ENCODE data around the gene TXNL1. TPM values are rescaled to one million over a fixed set of nuclear protein-coding genes. Genes with fewer than 3 reads are reported as not detected.
A peak's percentile ranks its signal among the peaks of the same experiment; 100 is the strongest.

TXNL1 gene
- total RNA-seq, 1 donor from 2014 or later = 128 TPM

DNA sequence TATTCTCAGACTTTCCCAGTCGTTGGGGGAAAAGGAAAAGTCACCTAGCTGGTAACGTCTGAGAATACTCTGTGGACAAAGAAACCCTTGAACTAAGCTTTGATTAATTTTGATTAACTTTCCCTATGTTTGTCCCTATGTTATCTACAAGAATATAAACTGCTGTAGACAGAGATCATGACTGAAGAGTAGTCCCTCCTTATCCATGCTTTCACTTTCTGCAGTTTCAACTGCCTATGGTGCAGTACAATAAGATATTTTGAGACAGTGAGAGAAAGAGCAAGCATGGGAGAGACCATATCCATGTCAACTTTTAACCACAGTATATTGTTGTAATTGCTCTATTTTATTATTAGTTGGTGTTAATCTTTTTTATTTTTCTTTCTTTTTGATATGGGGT is 31.8 kb downstream of the TXNL1 start:
- Histone ChIP-seq H3K4me2 (no peak overlapping the region), H3K36me3 (no peaks in the 10 kb centered on the region), H3K4me3 (no peak overlapping the region), H3K79me2 (ENCODE audit: low read depth) (no peaks in the 10 kb centered on the region), H3F3A (ENCODE audit: low read depth) (no peaks in the 10 kb centered on the region), H3K27me3 (no peaks in the 10 kb centered on the region), H3K9ac (no peak overlapping the region), H2AFZ (replicated peaks) (no peak overlapping the region), H4K20me1 (ENCODE audit: low read depth) (no peaks in the 10 kb centered on the region), H3K4me1 (no peaks in the 10 kb centered on the region), H3K9me3 (ENCODE audit: low read depth) (no peaks in the 10 kb centered on the region), H3K27ac (no peak overlapping the region)
- no peak for DNase-seq (ENCODE audit: low spot score)
- H3K27ac Mint-ChIP-seq = no peak overlapping the region
- H3K27me3 Mint-ChIP-seq (ENCODE audit: insufficient read depth, low read depth) = no peaks in the 10 kb centered on the region
- TF ChIP-seq EZH2 (IDR thresholded peaks at IDR 0.05) = no peak
- TF ChIP-seq, protein P1, sequence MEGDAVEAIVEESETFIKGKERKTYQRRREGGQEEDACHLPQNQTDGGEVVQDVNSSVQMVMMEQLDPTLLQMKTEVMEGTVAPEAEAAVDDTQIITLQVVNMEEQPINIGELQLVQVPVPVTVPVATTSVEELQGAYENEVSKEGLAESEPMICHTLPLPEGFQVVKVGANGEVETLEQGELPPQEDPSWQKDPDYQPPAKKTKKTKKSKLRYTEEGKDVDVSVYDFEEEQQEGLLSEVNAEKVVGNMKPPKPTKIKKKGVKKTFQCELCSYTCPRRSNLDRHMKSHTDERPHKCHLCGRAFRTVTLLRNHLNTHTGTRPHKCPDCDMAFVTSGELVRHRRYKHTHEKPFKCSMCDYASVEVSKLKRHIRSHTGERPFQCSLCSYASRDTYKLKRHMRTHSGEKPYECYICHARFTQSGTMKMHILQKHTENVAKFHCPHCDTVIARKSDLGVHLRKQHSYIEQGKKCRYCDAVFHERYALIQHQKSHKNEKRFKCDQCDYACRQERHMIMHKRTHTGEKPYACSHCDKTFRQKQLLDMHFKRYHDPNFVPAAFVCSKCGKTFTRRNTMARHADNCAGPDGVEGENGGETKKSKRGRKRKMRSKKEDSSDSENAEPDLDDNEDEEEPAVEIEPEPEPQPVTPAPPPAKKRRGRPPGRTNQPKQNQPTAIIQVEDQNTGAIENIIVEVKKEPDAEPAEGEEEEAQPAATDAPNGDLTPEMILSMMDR (IDR thresholded peaks at IDR 0.05) = no peak
- TF ChIP-seq EZH2phosphoT487 (IDR thresholded peaks at IDR 0.05) = no peak
- peaks cover 24% of the 10 kb centered on the region for H3K36me3 Mint-ChIP-seq
- H3K9me3 Mint-ChIP-seq = no peaks in the 10 kb centered on the region
- H3K4me1 Mint-ChIP-seq = no peaks in the 10 kb centered on the region
- H3K4me3 Mint-ChIP-seq = no peak overlapping the region

DNA sequence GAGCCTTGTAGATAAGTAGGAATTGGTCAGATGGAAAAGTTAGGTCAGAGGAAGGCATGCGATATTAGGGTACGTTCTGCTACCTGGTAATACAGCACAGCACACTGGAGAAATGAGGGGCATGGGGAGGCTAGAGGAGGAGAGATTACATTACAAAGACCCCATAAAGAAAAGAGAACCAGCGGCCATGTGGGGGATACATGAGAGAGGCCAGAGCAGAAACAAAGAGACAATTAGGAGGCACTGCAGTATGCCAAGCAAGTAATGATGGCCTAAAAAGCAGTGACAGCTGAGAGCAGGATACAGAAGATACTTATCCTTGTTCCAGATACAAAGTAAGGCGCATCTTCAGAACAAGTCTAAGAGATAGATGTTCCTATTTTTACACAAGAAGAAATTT is 40.0 kb downstream of the TXNL1 start:
- peak; percentile 5 for DNase-seq (ENCODE audit: low spot score)
- Mint-ChIP-seq H3K4me1 (peaks cover 19% of the 10 kb centered on the region), H3K9me3 (peaks cover 2% of the 10 kb centered on the region), H3K27me3 (ENCODE audit: insufficient read depth, low read depth) (no peaks in the 10 kb centered on the region), H3K4me3 (no peak overlapping the region), H3K27ac (no peak overlapping the region), H3K36me3 (peaks cover 1% of the 10 kb centered on the region)
- peaks cover 16% of the 10 kb centered on the region for H3K4me1 ChIP-seq
- H3K27ac ChIP-seq = no peak overlapping the region
- H3F3A ChIP-seq (ENCODE audit: low read depth) = no peaks in the 10 kb centered on the region
- H2AFZ ChIP-seq (replicated peaks) = no peak overlapping the region
- H3K27me3 ChIP-seq = no peaks in the 10 kb centered on the region
- no peaks in the 10 kb centered on the region for H3K79me2 ChIP-seq (ENCODE audit: low read depth)
- H4K20me1 ChIP-seq (ENCODE audit: low read depth) = no peaks in the 10 kb centered on the region
- TF ChIP-seq EZH2phosphoT487 (IDR thresholded peaks at IDR 0.05) (no peak), EZH2 (IDR thresholded peaks at IDR 0.05) (no peak)
- TF ChIP-seq, protein P1 (IDR thresholded peaks at IDR 0.05) = no peak
- no peak overlapping the region for H3K4me3 ChIP-seq
- H3K4me2 ChIP-seq = peak overlapping the region; percentile 46
- no peaks in the 10 kb centered on the region for H3K9me3 ChIP-seq (ENCODE audit: low read depth)
- no peak overlapping the region for H3K9ac ChIP-seq
- no peaks in the 10 kb centered on the region for H3K36me3 ChIP-seq

DNA sequence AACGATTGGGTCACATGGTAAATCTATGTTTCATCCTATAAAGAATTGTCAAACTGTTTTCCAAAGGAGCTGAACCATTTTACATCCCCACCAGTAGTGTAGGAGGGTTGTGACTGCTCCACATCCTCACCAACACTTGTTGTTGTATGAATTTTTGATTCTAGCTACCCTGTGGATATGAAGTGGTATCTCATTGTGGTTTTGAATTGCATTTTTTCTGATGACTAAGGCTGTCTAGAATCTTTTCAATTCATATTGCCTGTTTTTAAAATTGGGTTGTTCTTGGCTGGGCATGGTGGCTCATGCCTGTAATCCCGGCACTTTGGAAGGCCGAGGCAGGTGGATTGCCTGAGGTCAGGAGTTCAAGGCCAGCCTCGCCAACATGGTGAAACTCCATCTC is 44.5 kb downstream of the TXNL1 start:
- H3K4me1 Mint-ChIP-seq = peaks cover 10% of the 10 kb centered on the region
- Histone ChIP-seq H3K27me3 (no peaks in the 10 kb centered on the region), H3K4me3 (no peak overlapping the region), H3K27ac (no peak overlapping the region), H3K36me3 (no peaks in the 10 kb centered on the region), H3K4me1 (peaks cover 7% of the 10 kb centered on the region), H2AFZ (replicated peaks) (no peak overlapping the region), H3K9me3 (ENCODE audit: low read depth) (no peaks in the 10 kb centered on the region), H4K20me1 (ENCODE audit: low read depth) (no peaks in the 10 kb centered on the region), H3F3A (ENCODE audit: low read depth) (no peaks in the 10 kb centered on the region), H3K79me2 (ENCODE audit: low read depth) (no peaks in the 10 kb centered on the region), H3K4me2 (no peak overlapping the region), H3K9ac (no peak overlapping the region)
- H3K27me3 Mint-ChIP-seq (ENCODE audit: insufficient read depth, low read depth) = peaks cover 2% of the 10 kb centered on the region
- no peak overlapping the region for H3K27ac Mint-ChIP-seq
- TF ChIP-seq, protein P1 (IDR thresholded peaks at IDR 0.05) = no peak
- TF ChIP-seq EZH2 (IDR thresholded peaks at IDR 0.05) = no peak
- no peak for TF ChIP-seq EZH2phosphoT487 (IDR thresholded peaks at IDR 0.05)
- no peak for DNase-seq (ENCODE audit: low spot score)
- H3K4me3 Mint-ChIP-seq = no peak overlapping the region
- H3K9me3 Mint-ChIP-seq = peaks cover 2% of the 10 kb centered on the region
- H3K36me3 Mint-ChIP-seq = peaks cover 1% of the 10 kb centered on the region
